ENCODE results near the gene KLHDC4.
"Not testable (repeated sequence)": the region's sequence is repeated elsewhere in the genome, so short reads cannot be mapped to it uniquely, and the experiment has no call there.

The KLHDC4 gene

GRCh38 chr16:87765776-87766484, at the start of gene KLHDC4:
KLHDC4 (minus strand) TSS chr16:87765986; CDS start chr16:87765890, 96 bp downstream.
- no peak for FAIRE-seq

- no peak for FAIRE-seq
Observed at GRCh38 chr16:87815567-87815966, 49.8 kb upstream of the KLHDC4 start.

GRCh38 chr16:87812200-87812656, 46.4 kb upstream of the KLHDC4 start:
- FAIRE-seq: no peak

- FAIRE-seq: not testable (repeated sequence)
Observed at GRCh38 chr16:87811454-87811853, 45.7 kb upstream of the KLHDC4 start.

- no peak for FAIRE-seq
Observed at GRCh38 chr16:87809150-87809902, 43.5 kb upstream of the KLHDC4 start.

GRCh38 chr16:87808108-87808507, 42.3 kb upstream of the KLHDC4 start:
- no peak for FAIRE-seq

GRCh38 chr16:87806641-87807546, 41.1 kb upstream of the KLHDC4 start:
- no peak for FAIRE-seq

- FAIRE-seq: no peak
Observed at GRCh38 chr16:87806261-87806640, 40.5 kb upstream of the KLHDC4 start.

- FAIRE-seq: no peak
Observed at GRCh38 chr16:87803385-87803784, 37.6 kb upstream of the KLHDC4 start.

- no peak for FAIRE-seq
Observed at GRCh38 chr16:87802670-87803069, 36.9 kb upstream of the KLHDC4 start.

GRCh38 chr16:87801679-87802259, 36.0 kb upstream of the KLHDC4 start:
- no peak for FAIRE-seq

GRCh38 chr16:87800497-87800896, 34.7 kb upstream of the KLHDC4 start:
- no peak for FAIRE-seq

- FAIRE-seq: no peak
Observed at GRCh38 chr16:87795336-87795735, 29.6 kb upstream of the KLHDC4 start.

- FAIRE-seq: no peak
Observed at GRCh38 chr16:87794485-87795078, 28.8 kb upstream of the KLHDC4 start.

GRCh38 chr16:87792205-87792565, 26.4 kb upstream of the KLHDC4 start:
- no peak for FAIRE-seq

- no peak for FAIRE-seq
Observed at GRCh38 chr16:87791295-87792204, 25.8 kb upstream of the KLHDC4 start.

GRCh38 chr16:87790292-87791100, 24.7 kb upstream of the KLHDC4 start:
- no peak for FAIRE-seq

- no peak for FAIRE-seq
Observed at GRCh38 chr16:87789437-87790291, 23.9 kb upstream of the KLHDC4 start.

GRCh38 chr16:87788730-87789436, 23.1 kb upstream of the KLHDC4 start:
- not testable (repeated sequence) for FAIRE-seq

Measured in islet of Langerhans (tissue), 1 donor.